NOMO-1 (cell line): ENCODE results near the gene FPGS.
A peak's percentile ranks its signal among the peaks of the same experiment; 100 is the strongest.
"Not testable (repeated sequence)": the region's sequence is repeated elsewhere in the genome, so short reads cannot be mapped to it uniquely, and the experiment has no call there.

ENCODE experiments used
- DNase-seq, 2 experiments: peaks; one replicate each; lab custom pipeline; 2025; ENCODE audit not compliant: unreplicated experiment in 2 of 2; lab: John Stamatoyannopoulos, UW

FPGS gene

DNA sequence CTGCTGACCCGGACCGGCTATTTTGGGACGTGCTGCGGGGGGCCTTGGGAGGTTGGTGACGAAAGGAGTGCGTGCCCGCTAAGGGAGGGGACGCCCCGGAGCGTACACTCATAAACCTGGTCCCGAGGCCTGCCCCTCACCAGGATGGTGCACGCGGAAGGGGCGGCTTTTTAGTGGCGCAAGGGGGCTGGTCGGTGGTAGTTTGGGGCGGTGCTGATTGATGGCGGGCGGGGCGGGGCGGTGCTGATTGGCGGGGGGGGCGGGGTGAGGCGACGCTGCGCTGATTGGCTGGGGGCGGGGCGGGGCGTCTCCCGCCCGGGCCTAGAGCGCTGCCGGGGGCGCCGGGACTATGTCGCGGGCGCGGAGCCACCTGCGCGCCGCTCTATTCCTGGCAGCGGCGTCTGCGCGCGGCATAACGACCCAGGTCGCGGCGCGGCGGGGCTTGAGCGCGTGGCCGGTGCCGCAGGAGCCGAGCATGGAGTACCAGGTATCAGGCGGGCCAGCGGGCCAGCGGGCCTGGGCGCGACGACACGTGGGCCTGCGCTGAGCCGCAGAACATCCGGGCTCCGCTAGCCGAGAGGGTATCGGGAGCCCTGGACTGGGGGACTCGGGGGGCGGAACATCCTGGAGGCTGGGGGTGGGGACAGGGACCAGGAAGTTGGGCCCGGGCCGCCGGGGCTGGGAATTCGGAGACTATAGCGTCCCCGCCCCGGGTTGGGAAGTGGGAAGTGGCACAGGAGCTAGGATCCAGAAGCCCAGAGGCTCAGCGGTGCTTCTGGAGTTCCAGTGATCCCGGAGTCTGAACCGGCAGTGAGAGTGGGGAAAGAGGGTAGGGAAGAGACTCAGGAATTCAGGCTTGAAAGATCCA, at the start of gene FPGS:
FPGS (plus strand) TSS at position 307 of the 868 bp plus-strand sequence; CDS start at position 350, 43 bp downstream.
- peak; percentile 81 to 93 for DNase-seq

DNA sequence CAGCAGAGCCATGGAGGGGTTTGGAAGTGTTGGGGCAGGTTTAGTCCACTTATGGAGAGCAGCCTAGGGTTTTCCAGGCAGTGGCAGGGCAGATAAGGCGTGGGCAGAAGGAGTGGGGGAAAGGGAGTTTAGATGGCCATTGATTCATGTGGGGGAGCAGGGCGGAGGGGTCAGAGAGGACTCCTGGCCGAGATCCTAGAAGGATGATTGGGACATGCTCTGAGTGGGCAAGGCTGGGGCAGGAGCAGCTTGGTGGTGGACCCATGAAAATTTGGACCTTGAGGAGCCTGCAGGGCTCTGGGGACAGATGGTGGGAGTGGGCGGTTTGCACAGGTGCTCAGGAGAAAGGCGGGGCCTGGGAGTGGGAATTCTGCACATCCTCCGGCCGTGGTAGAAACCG, 49.5 kb upstream of the FPGS start:
- DNase-seq, result no peak

DNA sequence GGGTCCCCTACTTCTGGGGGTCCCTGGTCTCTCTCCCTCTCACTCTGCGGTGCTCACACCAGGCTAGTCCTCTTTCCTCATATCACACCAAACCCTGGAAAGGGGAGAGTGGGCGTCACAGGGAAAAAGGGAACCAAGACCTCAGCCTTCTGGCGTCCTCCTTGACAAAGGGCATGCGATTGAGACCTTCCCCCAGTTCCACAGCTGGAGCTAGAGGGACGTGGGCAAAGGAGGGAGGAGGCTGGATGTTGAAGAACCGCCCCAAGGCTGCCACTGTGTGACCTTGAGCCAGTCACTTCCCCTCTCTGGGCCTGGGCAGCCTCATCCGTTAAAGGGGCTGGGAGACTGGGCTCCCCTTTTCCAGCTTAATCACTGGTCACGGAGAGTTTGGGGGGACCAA, 49.1 kb upstream of the FPGS start:
- DNase-seq, result no peak

DNA sequence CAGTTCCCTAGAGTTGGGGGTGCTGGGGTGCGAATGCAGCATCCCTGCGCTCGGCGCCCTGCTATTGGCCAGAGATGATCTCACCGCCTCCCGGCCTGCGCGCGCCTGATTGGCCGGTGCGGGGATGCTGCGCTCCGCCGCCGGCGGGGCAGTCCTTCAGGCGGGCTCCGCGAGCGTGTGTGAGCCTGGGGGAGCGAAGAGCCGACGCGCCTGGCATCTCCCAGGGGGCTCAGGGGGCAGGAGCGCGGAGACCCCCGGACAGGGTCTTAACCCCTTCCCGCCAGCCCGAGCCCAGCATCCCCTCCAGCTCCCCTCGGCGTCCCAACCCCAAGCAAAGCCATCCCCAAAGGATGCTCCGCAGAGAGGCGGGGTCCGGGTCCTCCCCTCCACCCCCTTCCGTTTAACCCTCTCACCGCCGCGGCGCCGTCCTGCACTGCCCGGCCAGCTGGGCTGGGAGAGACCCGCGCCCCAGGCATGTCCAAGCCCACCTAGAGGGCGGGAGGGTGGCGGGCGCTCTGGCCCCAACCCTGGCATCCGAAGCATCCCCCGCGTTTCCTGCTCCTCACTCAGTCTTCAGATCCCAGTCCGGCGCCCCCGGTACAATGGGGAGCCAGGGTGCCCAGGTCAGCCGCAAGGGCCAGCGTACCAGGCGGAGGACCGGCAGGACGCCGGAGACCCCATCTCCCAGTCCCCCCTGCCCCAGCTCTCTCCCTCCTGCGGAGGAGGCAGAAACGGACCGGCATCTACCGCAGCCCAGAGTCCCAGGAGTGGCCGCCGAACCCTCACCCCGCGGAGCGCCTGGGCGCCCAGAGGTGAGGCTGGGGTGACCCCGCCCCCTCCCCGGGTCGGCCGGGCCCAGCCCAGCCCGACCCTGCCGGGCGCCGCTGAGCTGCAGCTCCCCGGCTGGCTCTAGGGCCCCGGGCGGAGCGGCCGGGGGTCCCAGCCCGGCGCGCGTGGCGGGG, 48.3 kb upstream of the FPGS start:
- no peak for DNase-seq

GRCh38 chr9:127755061-127756060, 47.3 kb upstream of the FPGS start:
- DNase-seq, result no peak

DNA sequence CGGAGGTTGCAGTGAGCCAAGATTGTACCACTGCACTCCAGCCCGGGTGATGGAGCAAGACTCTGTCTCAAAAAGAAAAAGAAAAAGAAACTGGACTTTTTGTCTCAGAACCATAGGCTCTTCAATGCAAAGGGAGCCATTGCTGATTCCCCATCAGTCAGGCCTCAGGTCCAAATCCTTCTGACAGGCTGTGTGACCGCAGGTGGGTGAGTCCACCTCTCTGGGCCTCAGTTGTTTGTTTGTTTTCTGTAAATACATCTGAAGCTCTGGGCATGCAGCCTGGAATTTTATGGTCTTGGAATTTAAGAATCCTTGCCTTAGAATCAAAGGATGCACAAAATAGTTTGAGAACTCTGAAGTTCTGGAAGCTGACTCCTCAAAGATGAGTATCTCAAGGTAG, 46.4 kb upstream of the FPGS start:
- no peak for DNase-seq

GRCh38 chr9:127756776-127757175, 45.9 kb upstream of the FPGS start:
- DNase-seq, result not testable (repeated sequence)

DNA sequence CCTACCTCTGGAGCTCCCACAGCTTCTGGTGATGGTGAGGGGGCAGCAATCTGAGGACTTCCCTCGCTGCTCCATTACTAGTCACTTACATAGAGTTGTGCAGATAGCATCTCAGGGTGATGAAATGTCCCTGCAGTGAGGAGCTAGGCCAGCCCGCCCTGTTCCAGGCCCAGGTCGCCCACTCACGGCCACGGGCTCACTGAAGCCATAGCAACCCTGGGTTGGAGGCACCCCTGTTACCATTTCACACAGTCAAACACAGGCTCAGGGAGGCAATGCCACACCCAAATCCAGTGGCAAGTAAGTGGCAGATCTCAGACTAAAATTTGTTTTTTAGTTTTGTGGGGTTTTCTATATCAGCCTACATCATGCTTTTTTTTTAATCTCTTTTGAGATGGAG, 43.8 kb upstream of the FPGS start:
- no peak for DNase-seq

DNA sequence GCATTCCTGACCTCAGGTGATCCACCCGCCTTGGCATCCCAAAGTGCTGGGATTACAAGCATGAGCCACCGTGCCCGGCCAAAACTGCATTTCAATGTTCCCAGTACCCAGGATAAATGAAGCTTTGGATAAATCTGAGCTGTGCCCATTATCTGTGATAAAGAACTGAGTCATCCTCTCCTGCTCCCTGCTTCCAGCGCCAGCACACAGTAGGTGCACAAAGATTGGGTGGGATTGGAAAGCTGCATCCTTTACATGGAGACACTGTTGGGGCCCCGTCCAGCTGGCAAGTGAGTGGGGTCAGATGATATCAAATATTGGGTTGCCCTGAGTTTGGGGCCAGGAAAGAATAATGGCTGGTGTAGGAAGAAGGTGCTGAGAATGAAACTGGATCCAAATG, 41.6 kb upstream of the FPGS start:
- no peak for DNase-seq

DNA sequence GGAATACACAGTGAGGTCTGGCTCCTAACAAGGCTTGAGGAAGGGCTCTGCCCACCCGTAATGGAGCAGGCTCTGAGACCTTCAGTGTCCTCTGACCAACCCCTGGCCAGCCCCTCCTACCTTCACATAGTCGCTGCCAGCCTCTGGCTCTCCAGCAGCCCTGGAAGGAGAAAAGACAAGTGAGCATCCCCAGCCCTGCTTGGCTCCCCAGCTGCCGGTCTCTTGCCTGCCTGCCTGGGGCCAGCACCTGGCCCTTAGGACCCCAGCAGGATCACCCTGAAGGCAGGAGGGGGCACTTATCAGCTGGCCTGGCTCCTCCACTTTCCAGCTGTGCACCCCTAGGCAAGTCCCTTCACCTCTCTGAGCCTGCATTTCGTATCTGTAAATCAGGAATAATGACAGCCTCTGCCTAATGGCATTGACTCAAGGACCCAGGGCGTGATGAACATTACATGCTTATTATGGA, 41.2 kb upstream of the FPGS start:
- DNase-seq, result no peak

GRCh38 chr9:127762111-127762676, 40.5 kb upstream of the FPGS start:
- no peak for DNase-seq

GRCh38 chr9:127763918-127764384, 38.7 kb upstream of the FPGS start:
- no peak for DNase-seq

- DNase-seq, result no peak
Observed at GRCh38 chr9:127765418-127765817, 37.3 kb upstream of the FPGS start.

DNA sequence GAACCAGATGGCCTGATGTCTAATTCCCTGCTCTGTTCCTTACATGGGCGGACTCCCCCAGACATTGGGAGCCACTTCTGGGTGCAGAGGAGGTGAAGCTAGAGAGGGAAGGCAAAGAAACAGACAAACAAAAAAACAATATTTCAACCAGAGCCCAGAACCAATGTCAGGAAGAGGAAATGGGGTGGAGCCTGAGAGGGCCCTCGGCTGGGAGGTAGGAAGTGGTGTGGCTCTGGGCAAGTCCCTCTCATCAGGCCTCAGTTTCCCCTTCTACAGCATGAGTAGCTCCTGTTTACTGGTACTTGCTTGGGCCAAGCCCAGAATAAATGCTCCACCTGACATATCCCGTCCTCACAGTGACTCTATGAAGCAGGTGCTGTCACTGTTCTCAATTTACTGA, 35.3 kb upstream of the FPGS start:
- DNase-seq, result no peak

GRCh38 chr9:127767909-127768331, 34.8 kb upstream of the FPGS start:
- DNase-seq, result no peak

- no peak for DNase-seq
Observed at GRCh38 chr9:127768698-127769097, 34.0 kb upstream of the FPGS start.

DNA sequence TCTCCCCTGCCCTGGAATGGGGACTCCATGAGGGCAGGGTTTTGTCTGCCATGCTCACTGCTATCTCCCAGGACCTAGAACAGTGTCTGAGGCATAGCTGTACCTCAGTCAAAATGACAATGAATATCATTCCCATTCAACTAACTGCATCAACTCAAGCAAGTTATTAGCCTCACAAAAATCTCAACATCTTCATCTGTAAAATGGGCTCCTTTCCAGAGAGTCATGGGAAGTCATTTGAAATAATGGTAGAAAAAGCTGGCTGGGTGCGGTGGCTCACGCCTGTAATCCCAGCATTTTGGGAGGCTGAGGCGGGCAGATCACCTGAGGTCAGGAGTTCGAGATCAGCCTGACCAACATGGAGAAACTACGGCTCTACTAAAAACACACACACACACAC, 33.6 kb upstream of the FPGS start:
- DNase-seq, result no peak

DNA sequence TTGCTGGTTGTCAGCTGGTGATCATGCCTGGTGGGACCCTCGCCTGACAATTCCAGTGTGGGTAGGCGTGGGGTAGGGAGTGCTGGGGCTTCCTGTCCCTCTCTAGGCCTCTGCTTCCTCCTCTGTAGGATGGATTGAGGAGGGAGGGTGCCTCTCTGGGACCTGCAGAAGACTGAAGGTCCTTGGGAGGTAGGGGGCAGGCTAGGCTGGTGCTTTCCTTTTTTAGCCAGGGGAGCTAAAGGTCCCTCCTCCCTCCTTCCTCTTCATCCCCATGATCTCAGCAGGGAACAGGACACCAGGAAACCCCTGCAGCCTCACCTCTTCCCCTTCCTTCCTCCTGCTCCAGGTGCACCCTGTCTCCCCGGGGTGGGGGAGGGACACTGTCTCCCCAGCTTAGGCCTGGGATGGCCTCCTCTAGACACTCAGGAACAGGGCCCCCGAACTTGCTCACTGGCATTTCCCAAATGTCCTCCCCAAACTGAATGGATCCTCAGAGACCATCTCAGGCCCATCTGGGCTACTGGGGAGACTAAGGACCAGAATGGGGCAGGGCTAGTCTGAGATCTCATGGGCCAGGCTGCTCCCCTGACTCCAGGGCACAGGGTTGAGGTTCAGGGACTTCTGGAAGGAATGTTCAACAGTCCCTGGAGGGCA, 32.6 kb upstream of the FPGS start:
- DNase-seq, result no peak

DNA sequence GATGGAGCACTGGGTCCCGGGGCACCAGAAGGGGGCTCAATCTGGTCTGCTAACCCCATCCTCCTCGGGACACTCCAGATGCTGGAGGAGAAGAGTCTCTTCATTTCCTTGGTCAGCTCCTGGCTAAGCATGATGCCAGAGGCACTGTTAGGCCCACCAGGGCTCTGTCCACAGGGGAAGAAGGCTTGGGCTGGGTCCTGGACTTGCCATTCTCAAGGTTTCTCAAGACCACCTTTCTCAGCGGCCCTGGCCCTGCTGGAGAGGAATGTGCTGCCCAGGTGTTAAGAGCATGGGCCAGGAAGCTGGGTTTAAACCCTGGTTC, 32.1 kb upstream of the FPGS start:
- DNase-seq, result no peak
